ENCODE data around the gene MAGED4B.
"Not testable (repeated sequence)": the region's sequence is repeated elsewhere in the genome, so short reads cannot be mapped to it uniquely, and the experiment has no call there.

MAGED4B gene

GRCh38 chrX:52068666-52069640, at the start of gene MAGED4B:
MAGED4B (minus strand) TSS chrX:52069183; CDS start chrX:52068172, 1,011 bp downstream.
- not testable (repeated sequence) for DNase-seq

- no peak for DNase-seq
Measured at GRCh38 chrX:52118262-52118661, 49.3 kb upstream of the MAGED4B start.

- no peak for DNase-seq
Measured at GRCh38 chrX:52082578-52082977, 13.6 kb upstream of the MAGED4B start.

- DNase-seq, result no peak
Measured at GRCh38 chrX:52078131-52078530, 9.1 kb upstream of the MAGED4B start.

GRCh38 chrX:52042288-52042687, 26.7 kb downstream of the MAGED4B start:
- DNase-seq, result not testable (repeated sequence)

GRCh38 chrX:52034211-52034610, 34.8 kb downstream of the MAGED4B start:
- DNase-seq, result no peak

GRCh38 chrX:52031371-52031770, 37.6 kb downstream of the MAGED4B start:
- no peak for DNase-seq

- no peak for DNase-seq
Measured at GRCh38 chrX:52015794-52016193, 53.2 kb downstream of the MAGED4B start.

All from C1 segment of cervical spinal cord (tissue), 14 donors.